HG03432 (cell line): ENCODE measurements around the gene CRELD1.
A peak's percentile ranks its signal among the peaks of the same experiment; 100 is the strongest.

Experiments
- ATAC-seq: cut with Tn5 transposase; IDR thresholded peaks from one replicate; pipeline ENCODE4 v1.9.1; 2021; ENCODE audit warnings: mild to moderate bottlenecking, moderate library complexity; ENCODE audit not compliant: unreplicated experiment

The CRELD1 gene

GRCh38 chr3:9903238-9903624 is 30.4 kb upstream of the CRELD1 start:
- ATAC-seq: no peak

GRCh38 chr3:9903904-9904303 is 29.7 kb upstream of the CRELD1 start:
- no peak for ATAC-seq

GRCh38 chr3:9906480-9906879 is 27.2 kb upstream of the CRELD1 start:
- no peak for ATAC-seq

- no peak for ATAC-seq
These were observed 25.3 kb upstream of the CRELD1 start for GRCh38 chr3:9908286-9908685.

- no peak for ATAC-seq
These were observed 24.2 kb upstream of the CRELD1 start for GRCh38 chr3:9909221-9910013.

- ATAC-seq: no peak
These were observed 21.8 kb upstream of the CRELD1 start for GRCh38 chr3:9911863-9912262.

- ATAC-seq: no peak
These were observed 21.2 kb upstream of the CRELD1 start for GRCh38 chr3:9912294-9912935.

GRCh38 chr3:9913601-9914000 is 20.0 kb upstream of the CRELD1 start:
- no peak for ATAC-seq

GRCh38 chr3:9914011-9914410 is 19.6 kb upstream of the CRELD1 start:
- no peak for ATAC-seq

GRCh38 chr3:9914559-9915253 is 18.9 kb upstream of the CRELD1 start:
- ATAC-seq: no peak

GRCh38 chr3:9915254-9916141 is 18.1 kb upstream of the CRELD1 start:
- peak; percentile 55 for ATAC-seq

GRCh38 chr3:9916346-9916733 is 17.3 kb upstream of the CRELD1 start:
- ATAC-seq: no peak

GRCh38 chr3:9916734-9917680 is 16.6 kb upstream of the CRELD1 start, which contains the start of gene IL17RC:
TSS of gene IL17RC (plus strand) at chr3:9917098. CDS start at chr3:9917316, 218 bp downstream.
- no peak for ATAC-seq

GRCh38 chr3:9917820-9918219 is 15.8 kb upstream of the CRELD1 start:
- no peak for ATAC-seq

- no peak for ATAC-seq
These were observed 15.2 kb upstream of the CRELD1 start for GRCh38 chr3:9918261-9919038.

- ATAC-seq: no peak
These were observed 5.5 kb upstream of the CRELD1 start for GRCh38 chr3:9928158-9928557.

GRCh38 chr3:9930804-9931418 is 2.7 kb upstream of the CRELD1 start:
- no peak for ATAC-seq

GRCh38 chr3:9932535-9932842 is 1.1 kb upstream of the CRELD1 start:
- ATAC-seq: no peak
